Central memory CD8-positive, alpha-beta T cell (primary cell): ENCODE measurements around the gene ANKRD39.
A peak's percentile ranks its signal among the peaks of the same experiment; 100 is the strongest.
"Not testable (repeated sequence)": the region's sequence is repeated elsewhere in the genome, so short reads cannot be mapped to it uniquely, and the experiment has no call there.

ENCODE experiments used
- ATAC-seq: fragments of 150-1000 bp; cut with Tn5 transposase; replicated peaks from 2 replicates; pipeline ENCODE4 v1.10.0; 2022; ENCODE audit warnings: mild to moderate bottlenecking, moderate FRiP score, moderate number of reproducible peaks; ENCODE audit not compliant: poor library complexity, severe bottlenecking; ENCODE audit errors: extremely low read depth
- DNase-seq, 2 donors: peaks; one replicate each; pipeline ENCODE4 v3.0.0; 2021; ENCODE audit warnings: low spot score in 2 of 2
- H3K27ac Mint-ChIP-seq: one replicate; pipeline ENCODE4 v1.8.0; 2022; ENCODE audit warnings: low read depth, mild to moderate bottlenecking, moderate library complexity, mixed read lengths
- H3K27me3 Mint-ChIP-seq: one replicate; pipeline ENCODE4 v1.8.0; 2022; ENCODE audit warnings: mixed read lengths
- H3K36me3 Mint-ChIP-seq: one replicate; pipeline ENCODE4 v1.8.0; 2022; ENCODE audit warnings: mild to moderate bottlenecking, moderate library complexity, mixed read lengths; ENCODE audit not compliant: insufficient read depth
- H3K4me1 Mint-ChIP-seq: one replicate; pipeline ENCODE4 v1.8.0; 2022; ENCODE audit warnings: mixed read lengths
- H3K4me3 Mint-ChIP-seq: one replicate; pipeline ENCODE4 v1.8.0; 2022; ENCODE audit warnings: mild to moderate bottlenecking, moderate library complexity, mixed read lengths
- H3K9me3 Mint-ChIP-seq: one replicate; pipeline ENCODE4 v1.8.0; 2022; ENCODE audit warnings: mixed read lengths

ANKRD39 gene

DNA sequence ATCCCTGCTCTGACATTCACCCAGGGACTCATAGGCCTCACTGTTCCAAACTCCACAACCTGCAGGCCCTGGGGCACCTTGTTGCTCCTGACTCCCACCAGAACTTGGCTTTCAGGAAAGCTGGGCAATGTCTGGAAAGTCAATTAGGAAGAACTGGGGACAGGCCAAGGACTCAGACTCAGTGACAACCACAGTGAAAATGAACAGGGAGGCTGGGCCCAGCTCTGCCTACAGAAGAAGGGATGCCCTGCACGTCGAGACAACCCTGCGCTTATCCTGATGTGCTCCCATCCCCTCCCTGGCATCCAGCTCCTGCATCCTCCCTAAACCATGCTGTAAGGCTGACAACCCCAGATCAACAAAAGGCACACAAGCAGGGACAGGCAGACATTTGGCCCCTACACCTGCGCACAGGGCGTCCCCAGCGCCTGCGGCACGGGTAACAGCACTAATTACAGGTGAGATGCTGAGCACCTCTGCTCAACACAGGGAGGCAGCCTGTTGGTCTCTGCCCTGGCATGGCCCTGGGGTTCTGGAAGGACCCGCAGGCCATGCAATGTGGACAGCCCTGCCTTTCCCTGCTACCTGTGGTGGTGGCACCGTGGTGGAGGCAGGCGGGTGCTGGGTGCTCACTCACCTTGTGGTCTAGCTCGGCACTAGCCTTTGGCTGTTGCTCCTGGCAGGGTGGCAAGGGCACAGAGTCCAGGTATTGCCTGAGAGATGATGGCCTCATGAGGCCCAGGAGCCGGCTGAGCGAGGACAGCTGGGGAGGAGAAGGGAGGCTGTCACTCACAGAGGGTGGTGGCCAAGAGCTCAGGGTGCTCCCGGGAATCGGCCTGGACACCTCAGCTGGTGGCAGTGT is 35.7 kb upstream of the ANKRD39 start:
- Mint-ChIP-seq H3K4me1 (peaks cover 44% of the 10 kb centered on the region), H3K36me3 (peaks cover 4% of the 10 kb centered on the region), H3K27me3 (no peaks in the 10 kb centered on the region), H3K9me3 (no peaks in the 10 kb centered on the region), H3K4me3 (no peak overlapping the region), H3K27ac (peak overlapping the region; percentile 84)
- ATAC-seq = no peak
- no peak for DNase-seq

DNA sequence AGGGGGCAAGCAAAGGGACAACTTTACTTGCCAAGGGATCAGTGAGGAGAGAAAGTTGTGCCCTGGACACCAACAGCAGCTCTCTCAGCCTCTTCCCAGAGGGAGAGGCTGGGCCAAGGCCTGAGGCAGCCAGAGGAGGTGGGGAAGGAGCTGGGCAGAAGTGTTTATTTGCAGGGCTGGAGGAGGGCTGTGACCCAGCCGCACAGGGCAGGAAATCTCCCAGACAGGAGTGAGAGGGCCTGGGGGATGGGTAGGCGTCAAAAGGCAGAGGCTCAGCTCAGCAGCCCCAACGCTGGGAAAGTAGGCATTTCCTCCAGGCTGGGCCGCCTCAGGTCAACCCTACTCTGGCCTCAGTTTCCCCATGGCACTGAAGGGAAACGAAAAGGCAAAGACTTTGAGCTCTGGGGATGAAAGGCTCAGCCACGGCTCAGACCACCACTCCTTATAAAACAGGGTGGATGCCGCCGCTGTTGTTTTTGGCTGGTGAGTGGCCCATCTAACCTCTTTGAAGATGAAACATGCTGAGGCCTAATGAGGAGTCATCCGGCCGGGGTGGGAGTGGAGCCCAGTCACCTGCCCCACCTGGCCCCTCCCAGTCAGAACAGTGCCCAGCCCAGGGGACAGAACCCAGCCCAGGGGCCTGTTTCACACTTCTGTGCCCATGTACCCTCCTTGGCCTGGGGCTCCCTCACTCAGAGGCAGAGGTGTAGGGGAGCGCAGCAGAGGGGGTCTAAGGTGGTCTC is 33.9 kb upstream of the ANKRD39 start:
- no peaks in the 10 kb centered on the region for H3K9me3 Mint-ChIP-seq
- peak; percentile 82 for ATAC-seq
- peaks cover 47% of the 10 kb centered on the region for H3K4me1 Mint-ChIP-seq
- peak in 1 of 2 donors; percentile 27 for DNase-seq
- H3K27ac Mint-ChIP-seq = peak overlapping the region; percentile 60
- peak overlapping the region; percentile 52 for H3K4me3 Mint-ChIP-seq
- H3K36me3 Mint-ChIP-seq = peaks cover 5% of the 10 kb centered on the region
- no peaks in the 10 kb centered on the region for H3K27me3 Mint-ChIP-seq

DNA sequence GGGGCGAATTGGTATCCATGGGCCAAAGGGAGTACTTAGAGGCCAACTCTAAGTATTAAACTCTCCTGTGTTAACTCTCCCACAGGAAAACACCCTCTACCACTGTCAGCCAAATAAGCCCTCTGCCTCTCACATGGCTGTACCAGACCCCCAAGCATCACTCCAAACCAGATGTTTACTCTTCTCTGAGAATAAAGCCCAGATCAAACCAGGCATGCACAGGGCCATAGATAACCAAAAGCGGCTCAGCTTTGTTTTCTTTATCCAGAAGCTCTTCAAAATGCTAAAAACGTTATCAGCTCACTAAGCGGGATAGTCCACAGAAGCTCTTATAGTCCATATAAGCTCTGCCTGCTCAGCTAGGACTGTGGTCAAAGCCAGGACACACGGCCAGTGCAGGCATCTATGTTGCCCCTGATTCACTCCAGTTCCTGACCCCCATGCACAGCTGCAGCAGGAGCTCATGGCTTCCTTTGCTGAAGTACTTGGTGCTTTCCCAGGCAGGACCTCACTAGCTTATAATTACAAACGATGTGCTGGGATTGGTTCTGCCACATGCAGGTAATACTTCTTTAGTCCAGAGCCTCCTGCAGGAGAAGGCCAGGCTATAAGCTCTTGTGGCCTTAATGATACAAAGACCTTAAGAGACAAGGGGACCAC is 33.0 kb upstream of the ANKRD39 start:
- peak overlapping the region; percentile 60 for H3K27ac Mint-ChIP-seq
- H3K9me3 Mint-ChIP-seq = no peaks in the 10 kb centered on the region
- DNase-seq = no peak
- no peaks in the 10 kb centered on the region for H3K27me3 Mint-ChIP-seq
- H3K4me3 Mint-ChIP-seq = peak overlapping the region; percentile 52
- peaks cover 39% of the 10 kb centered on the region for H3K4me1 Mint-ChIP-seq
- peaks cover 3% of the 10 kb centered on the region for H3K36me3 Mint-ChIP-seq
- ATAC-seq = no peak

DNA sequence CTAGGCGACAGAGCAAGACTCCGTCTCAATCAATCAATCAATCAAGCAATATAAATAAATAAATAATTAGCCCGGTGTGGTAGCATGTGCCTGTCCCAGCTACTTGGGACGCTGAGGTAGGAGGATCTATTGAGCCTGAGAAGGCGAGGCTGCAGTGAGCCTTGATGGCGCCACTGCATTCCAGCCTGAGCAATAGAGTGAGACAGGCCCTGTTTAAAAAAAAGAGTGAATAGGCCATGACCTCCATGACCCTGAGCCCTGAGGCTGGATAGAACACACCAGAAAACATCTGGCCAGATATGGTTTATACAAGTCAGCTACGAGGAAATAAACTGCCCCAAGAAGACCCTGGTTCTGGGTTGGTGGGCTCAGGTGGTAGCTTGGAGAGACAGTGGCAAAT is 32.4 kb upstream of the ANKRD39 start:
- Mint-ChIP-seq H3K27me3 (no peaks in the 10 kb centered on the region), H3K27ac (no peak overlapping the region), H3K36me3 (peaks cover 3% of the 10 kb centered on the region), H3K4me3 (no peak overlapping the region), H3K4me1 (peaks cover 36% of the 10 kb centered on the region), H3K9me3 (no peaks in the 10 kb centered on the region)
- DNase-seq (no peak), ATAC-seq (no peak)

DNA sequence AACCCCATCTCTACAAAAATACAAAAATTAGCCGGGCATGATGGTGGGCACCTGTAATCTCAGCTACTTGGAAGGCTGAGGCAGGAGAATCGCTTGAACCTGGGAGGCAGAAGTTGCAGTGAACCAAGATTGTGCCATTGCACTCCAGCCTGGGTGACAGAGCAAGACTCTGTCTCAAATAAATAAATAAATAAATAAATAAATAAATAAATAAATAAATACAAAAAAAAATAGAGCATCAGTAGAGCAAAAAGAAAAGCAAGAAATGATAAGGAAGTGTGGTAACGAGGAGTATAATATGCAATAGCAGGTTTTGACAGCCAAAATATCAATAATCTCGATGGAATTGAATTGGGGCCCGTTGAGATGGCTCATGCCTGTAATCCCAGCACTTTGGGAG is 31.7 kb upstream of the ANKRD39 start:
- H3K27ac Mint-ChIP-seq, H3K9me3 Mint-ChIP-seq, DNase-seq, H3K27me3 Mint-ChIP-seq, H3K4me3 Mint-ChIP-seq, ATAC-seq, H3K36me3 Mint-ChIP-seq: not testable (repeated sequence)
- H3K4me1 Mint-ChIP-seq = peaks cover 31% of the 10 kb centered on the region

DNA sequence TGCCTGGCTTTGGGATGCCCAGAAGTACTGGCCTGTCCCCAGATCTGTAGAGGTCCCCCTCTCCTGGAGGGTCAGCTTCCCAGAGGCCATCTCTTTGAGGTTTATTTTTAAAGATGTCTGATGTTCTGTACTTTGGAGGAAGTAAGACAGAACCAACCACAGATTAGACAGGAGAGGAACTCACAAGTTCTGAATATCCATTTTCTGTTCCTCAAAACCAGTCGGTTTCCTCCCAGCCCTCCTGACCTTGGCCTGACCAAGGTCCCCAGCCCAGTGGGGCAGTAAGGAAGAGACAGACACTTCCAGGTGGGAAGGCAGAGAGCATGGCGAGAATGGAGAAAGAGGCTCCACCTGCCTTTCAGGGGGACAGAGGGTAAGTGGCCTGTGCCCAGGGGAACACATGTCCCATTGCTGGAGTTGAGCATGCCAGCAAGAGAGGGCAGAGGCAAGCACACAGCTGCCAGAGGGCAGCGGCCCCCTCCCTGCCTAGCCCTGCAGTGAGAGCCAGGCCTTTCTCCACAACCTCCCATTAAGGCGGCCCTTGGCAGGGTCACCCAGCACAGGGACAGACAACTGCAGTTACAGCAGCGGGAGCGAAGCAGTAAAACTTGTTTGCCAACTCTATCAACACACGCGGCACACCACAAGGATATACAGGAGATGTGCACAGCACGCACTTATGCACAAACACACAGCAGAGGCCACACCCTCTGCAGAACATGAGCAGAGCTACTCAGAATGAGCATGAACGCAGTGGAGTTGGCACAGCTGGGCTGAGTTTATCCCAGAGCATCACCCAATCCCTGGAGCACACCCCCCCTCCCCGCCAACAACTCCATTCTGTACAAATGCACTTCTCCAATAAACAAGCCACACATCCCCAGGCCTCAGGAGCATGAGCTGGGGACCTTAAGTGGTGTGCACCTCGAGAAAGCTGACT is 30.5 kb upstream of the ANKRD39 start:
- Mint-ChIP-seq H3K27ac (no peak overlapping the region), H3K36me3 (peaks cover 1% of the 10 kb centered on the region), H3K27me3 (no peaks in the 10 kb centered on the region), H3K4me1 (peaks cover 31% of the 10 kb centered on the region), H3K9me3 (no peaks in the 10 kb centered on the region), H3K4me3 (no peak overlapping the region)
- ATAC-seq (no peak), DNase-seq (no peak)

DNA sequence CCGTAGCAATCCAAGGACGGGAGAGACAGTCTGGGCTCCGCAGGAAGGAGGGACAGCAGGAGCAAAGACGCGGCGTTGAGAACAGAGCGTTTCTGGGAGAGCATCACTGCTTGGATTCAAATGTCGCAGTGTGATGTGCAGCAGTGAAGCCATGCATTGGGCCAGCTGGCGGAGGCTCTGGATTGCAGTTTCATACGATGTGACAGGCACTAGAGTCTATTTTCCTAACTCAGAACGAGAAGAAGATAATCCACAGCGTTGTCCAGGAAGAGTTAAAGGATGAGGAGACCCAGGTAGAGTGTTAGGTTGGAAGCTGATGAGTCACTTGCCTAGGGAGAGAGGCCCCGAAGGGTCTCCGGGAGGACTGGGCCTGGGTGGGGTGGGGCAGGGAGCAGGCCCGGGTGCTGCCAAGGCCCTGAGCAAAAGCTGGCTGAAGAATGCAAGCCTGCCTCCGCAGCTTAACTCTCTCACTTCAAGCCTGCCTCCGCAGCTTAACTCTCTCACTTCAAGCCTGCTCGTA is 29.7 kb upstream of the ANKRD39 start:
- Mint-ChIP-seq H3K36me3 (peaks cover 1% of the 10 kb centered on the region), H3K27ac (no peak overlapping the region), H3K4me3 (no peak overlapping the region), H3K4me1 (peaks cover 23% of the 10 kb centered on the region), H3K27me3 (no peaks in the 10 kb centered on the region), H3K9me3 (no peaks in the 10 kb centered on the region)
- DNase-seq = no peak
- no peak for ATAC-seq

DNA sequence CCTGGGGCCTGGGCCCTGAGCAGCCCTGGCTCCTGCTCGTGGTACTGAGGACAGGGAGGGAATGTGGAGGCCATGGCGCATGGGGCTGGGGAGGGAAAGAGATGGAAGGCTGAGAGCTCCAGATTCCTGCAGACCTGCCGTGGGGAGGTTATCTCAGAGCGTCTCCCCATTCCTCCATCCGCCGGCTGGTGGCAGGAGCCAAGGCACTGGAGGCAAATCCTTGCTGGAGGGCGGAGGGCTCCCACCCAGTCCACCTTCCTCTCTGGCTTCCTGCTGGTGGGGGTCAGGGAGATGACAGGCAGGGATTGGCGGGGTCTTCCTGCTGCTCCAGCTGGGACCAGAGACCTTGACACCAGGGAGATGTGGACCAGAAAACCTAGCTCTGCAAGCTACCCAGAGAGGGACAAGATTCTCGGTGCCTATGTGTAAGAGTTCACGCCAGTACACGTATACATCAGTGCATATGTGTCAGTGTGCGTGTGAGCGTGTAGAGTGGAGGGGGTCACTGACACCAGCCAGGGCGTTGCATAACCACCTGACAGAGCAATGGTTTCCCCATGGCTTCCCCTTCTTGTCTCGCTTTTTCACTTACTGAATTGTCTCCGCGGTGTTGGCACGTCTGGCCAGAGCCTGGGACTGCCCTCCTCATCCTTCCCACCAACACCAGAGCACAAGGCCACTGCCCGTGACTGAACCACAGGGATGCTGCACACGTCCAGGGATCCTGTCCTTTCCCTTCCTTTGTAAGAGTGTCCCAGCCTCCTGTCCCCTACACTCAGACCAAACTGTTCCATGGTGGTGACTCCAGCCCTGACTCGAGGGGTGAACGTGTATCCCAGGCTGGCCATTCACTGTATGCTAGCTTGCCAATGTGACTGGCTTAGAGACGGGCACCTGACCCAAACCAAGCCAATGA is 27.9 kb upstream of the ANKRD39 start:
- H3K9me3 Mint-ChIP-seq = no peaks in the 10 kb centered on the region
- DNase-seq (no peak), ATAC-seq (no peak)
- H3K27me3 Mint-ChIP-seq = no peaks in the 10 kb centered on the region
- H3K4me1 Mint-ChIP-seq = peaks cover 8% of the 10 kb centered on the region
- peaks cover 1% of the 10 kb centered on the region for H3K36me3 Mint-ChIP-seq
- no peak overlapping the region for H3K27ac Mint-ChIP-seq
- no peak overlapping the region for H3K4me3 Mint-ChIP-seq

DNA sequence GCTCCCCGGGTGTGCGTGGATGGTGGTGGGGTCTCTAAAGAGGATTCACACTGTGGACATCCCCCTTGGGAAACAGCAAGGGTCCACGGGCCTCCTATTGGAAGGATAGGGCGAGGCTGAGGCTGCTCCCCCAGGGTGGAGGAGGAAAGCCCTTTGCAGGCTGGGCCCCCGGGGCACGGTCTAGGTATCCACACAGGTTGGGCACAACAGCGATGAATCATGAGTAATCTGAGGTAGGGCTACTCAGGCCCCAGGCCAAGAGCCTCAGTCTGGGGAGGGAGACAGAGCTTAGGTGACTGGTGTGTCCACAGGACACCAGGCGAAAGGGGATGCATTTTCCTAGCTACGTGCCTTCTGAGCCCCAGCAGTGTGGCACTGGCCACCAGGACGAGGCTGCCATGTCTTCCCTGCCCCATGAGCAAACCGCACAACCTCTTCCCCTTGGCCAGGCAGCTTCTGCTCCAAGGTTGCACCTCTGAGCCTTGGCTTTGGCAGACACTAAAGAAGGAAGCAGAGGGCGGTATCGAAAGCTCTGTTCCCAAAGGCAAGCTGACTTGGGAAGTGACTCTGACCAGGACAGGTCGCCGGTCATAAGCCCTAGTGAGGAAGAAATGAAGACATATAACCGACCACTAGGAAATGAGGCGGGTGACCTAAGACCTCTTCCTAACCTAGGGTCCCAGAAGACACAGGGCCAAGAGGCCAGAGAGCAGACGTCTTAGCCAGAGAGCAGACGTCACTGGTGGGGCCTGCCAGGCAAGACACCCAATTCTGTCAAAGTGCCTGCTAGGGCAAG is 26.7 kb upstream of the ANKRD39 start:
- Mint-ChIP-seq H3K4me3 (no peak overlapping the region), H3K27ac (no peak overlapping the region), H3K9me3 (no peaks in the 10 kb centered on the region), H3K36me3 (peaks cover 1% of the 10 kb centered on the region), H3K4me1 (peaks cover 6% of the 10 kb centered on the region), H3K27me3 (no peaks in the 10 kb centered on the region)
- DNase-seq (no peak), ATAC-seq (no peak)

DNA sequence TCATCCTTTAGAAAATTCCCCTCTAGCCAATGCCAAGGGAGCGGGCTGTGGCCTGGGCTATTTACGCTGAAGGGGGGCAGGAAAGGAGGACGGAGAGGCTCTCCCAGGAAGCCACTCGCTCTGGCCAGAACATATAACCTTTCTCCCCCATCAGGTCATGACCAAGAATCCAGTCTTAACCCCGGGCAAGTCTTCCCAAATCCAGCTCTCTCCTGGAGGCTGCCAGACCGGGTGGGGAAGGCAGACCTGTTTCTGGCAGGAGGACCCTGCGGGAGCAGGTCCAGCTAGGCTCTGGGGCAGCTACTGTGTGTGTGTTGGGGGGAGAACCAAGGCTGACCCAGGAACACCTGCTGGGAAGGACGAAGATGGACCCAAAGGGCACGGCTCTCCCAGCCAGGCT is 25.5 kb upstream of the ANKRD39 start:
- Mint-ChIP-seq H3K4me1 (peaks cover 6% of the 10 kb centered on the region), H3K4me3 (no peak overlapping the region), H3K27ac (no peak overlapping the region), H3K36me3 (no peaks in the 10 kb centered on the region), H3K27me3 (no peaks in the 10 kb centered on the region), H3K9me3 (no peaks in the 10 kb centered on the region)
- DNase-seq = no peak
- ATAC-seq = no peak
